PC-9 (cell line): ENCODE results near the gene LRRTM2.

ENCODE experiments used
- EZH2 ChIP-seq: fragments of 200-600 bp; sonication (generic); IDR thresholded peaks from 2 replicates; pipeline ENCODE4 v1.8.0; 2017; ENCODE audit warnings: antibody characterized with exemption, low read depth
- TF ChIP-seq, protein P1 (sequence below): fragments of 200-600 bp; sonication (generic); conservative IDR thresholded peaks from 2 replicates; pipeline ENCODE4 v1.6.1; 2017; ENCODE audit warnings: mixed run types, antibody characterized with exemption, mild to moderate bottlenecking, moderate library complexity

DNA sequence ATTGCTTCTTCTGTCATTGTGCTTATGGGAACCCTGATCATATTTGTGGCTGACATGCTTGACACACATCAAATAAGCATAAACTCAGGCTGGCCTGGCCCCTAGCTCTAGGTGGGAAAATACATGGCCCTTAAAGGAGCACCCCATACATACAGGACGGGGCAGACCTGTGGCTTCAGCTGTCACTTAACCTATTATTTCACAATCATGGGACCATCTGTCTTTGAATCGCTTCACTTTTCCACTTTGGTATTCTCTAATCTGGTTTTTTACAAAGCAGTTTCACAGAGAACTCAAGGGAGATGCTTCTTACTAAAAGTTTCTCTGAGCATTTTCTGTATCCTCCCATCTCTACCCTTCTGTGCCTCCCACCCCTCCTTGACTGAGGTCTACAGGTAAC is 34.6 kb upstream of the LRRTM2 start:
- TF ChIP-seq, protein P1, sequence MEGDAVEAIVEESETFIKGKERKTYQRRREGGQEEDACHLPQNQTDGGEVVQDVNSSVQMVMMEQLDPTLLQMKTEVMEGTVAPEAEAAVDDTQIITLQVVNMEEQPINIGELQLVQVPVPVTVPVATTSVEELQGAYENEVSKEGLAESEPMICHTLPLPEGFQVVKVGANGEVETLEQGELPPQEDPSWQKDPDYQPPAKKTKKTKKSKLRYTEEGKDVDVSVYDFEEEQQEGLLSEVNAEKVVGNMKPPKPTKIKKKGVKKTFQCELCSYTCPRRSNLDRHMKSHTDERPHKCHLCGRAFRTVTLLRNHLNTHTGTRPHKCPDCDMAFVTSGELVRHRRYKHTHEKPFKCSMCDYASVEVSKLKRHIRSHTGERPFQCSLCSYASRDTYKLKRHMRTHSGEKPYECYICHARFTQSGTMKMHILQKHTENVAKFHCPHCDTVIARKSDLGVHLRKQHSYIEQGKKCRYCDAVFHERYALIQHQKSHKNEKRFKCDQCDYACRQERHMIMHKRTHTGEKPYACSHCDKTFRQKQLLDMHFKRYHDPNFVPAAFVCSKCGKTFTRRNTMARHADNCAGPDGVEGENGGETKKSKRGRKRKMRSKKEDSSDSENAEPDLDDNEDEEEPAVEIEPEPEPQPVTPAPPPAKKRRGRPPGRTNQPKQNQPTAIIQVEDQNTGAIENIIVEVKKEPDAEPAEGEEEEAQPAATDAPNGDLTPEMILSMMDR = no peak
- no peak for TF ChIP-seq EZH2
